Lower leg skin (tissue), 3 donors: ENCODE data around the gene GPR26.

Source experiments
- CTCF ChIP-seq, 3 donors: fragments of 450-650 bp; IDR thresholded peaks; one replicate each; pipeline ENCODE4 v1.5.1; 2016; ENCODE audit warnings: antibody characterized with exemption in 3 of 3, mild to moderate bottlenecking in 3 of 3, moderate library complexity in 2 of 3
- POLR2A ChIP-seq, 2 donors: fragments of 450-650 bp; IDR thresholded peaks; one replicate each; pipeline ENCODE4 v1.6.1; 2016 to 2017; ENCODE audit warnings: antibody characterized with exemption in 2 of 2, mild to moderate bottlenecking in 1 of 2, moderate library complexity in 1 of 2

GRCh38 chr10:123683459-123683858 is 17.3 kb downstream of the GPR26 start:
- TF ChIP-seq CTCF (IDR thresholded peaks at IDR 0.05) (no peak), POLR2A (IDR thresholded peaks at IDR 0.05) (no peak)
